Adrenal gland (tissue), 12 donors: ENCODE results near the gene CABCOCO1. TPM values are rescaled to one million over a fixed set of nuclear protein-coding genes. Genes with fewer than 3 reads are reported as not detected.
A peak's percentile ranks its signal among the peaks of the same experiment; 100 is the strongest.

Experiments
- DNase-seq, 7 donors: peaks; one replicate each; pipeline ENCODE4 v3.0.0-alpha.2; 2019 to 2020
- H3K27ac ChIP-seq, 5 donors: fragments of 200-600 bp; sonication (generic) in 4 of 5; 1 replicate in 3 of 5; 2 replicates in 2 of 5; pipeline versions ENCODE4 v1.5.1 to v1.8.0; 2016 to 2020; ENCODE audit warnings: mild to moderate bottlenecking in 1 of 5
- H3K27me3 ChIP-seq: fragments of 200-600 bp; 2 replicates; pipeline ENCODE4 v1.8.0; 2021
- H3K36me3 ChIP-seq, 2 donors: fragments of 200-600 bp; replicated peaks in 1 of 2; 1 replicate in 1 of 2; 2 replicates in 1 of 2; pipeline versions ENCODE4 v1.5.1 to v1.8.0; 2018 to 2022
- H3K4me1 ChIP-seq, 2 donors: fragments of 200-600 bp; replicated peaks in 1 of 2; 1 replicate in 1 of 2; 2 replicates in 1 of 2; pipeline versions ENCODE4 v1.5.1 to v1.8.0; 2018 to 2021
- H3K4me3 ChIP-seq, 4 donors: fragments of 200-600 bp; sonication (generic) in 3 of 4; one replicate each; pipeline ENCODE4 v1.5.1; 2016 to 2018
- H3K9me3 ChIP-seq, 3 donors: fragments of 200-600 bp; sonication (generic) in 1 of 3; replicated peaks in 1 of 3; 1 replicate in 2 of 3; 2 replicates in 1 of 3; pipeline versions ENCODE4 v1.5.1 to v1.8.0; 2016 to 2021
- CTCF ChIP-seq, 6 experiments: fragments of 450-650 bp in 4 of 6; fragments of 200-600 bp in 2 of 6; sonication (generic) in 1 of 6; IDR thresholded peaks; 1 replicate in 5 of 6; 2 replicates in 1 of 6; pipeline versions ENCODE4 v1.5.1 to v1.8.0; 2016 to 2021; ENCODE audit warnings: antibody characterized with exemption in 6 of 6, mild to moderate bottlenecking in 2 of 6, moderate library complexity in 1 of 6
- POLR2A ChIP-seq, 2 donors: fragments of 450-650 bp; IDR thresholded peaks; one replicate each; pipeline ENCODE4 v1.6.1; 2017; ENCODE audit warnings: antibody characterized with exemption in 2 of 2, mild to moderate bottlenecking in 2 of 2, moderate library complexity in 1 of 2
- WGBS, 4 donors: extraction: QIAGEN DNeasy Blood & Tissue Kit in 2 of 4; methylation state at CpG; one replicate each; pipeline versions ENCODE4 v1.1.5 to v1.1.7; 2013 to 2017; 5-methylcytosine and 5-hydroxymethylcytosine counted together
- intact Hi-C, 2 donors: fragments of 100-400 bp; cut with DNase I; formaldehyde crosslinking; loops; one replicate each; pipeline versions ENCODE4 v1.14.1 to v1.15.0; 2022 to 2023
- polyA plus RNA-seq, 3 donors: library from polyadenylated mRNA; stranded (reverse); fragments of 200-250 nt in 2 of 3; fragments of 350-450 nt in 1 of 3; fragmentation: Illumina TruSeq in 1 of 3; extraction: RNeasy Lipid Tissue Mini Kit (QIAGEN cat#74804) in 1 of 3; gene quantifications; one replicate each; pipeline ENCODE4 v1.2.3, GENCODE V29; 2013 to 2014
- total RNA-seq, 9 donors: library from RNA; depleted of rRNA in 4 of 9; stranded (reverse); fragments of >200 nt in 4 of 9; fragments of 120-200 nt in 1 of 9; fragmentation: NEBNext Ultra II Directional in 1 of 9; extraction: Animal tissue kit (Norgen Biotek cat#: 25700) in 1 of 9; gene quantifications; one replicate each; pipeline versions ENCODE4 v1.1.0 to v1.2.4, GENCODE V29; 2013 to 2023
- donor health status: healthy with polysubstance abuse.
- donor health status: Bipolar disorder and iron deficiency.
- donor health status: DM: yes; HTN: yes; CAD: no.
- donor health status: DM: no; HTN: no; CAD: no.
- donor health status: DM: no; HTN: no; CAD: no.
- donor health status: DM: yes; HTN: yes; CAD: no.

CABCOCO1 gene
- total and polyA plus RNA-seq, 12 donors: 0.36 to 2.9 (median 1.4) TPM; not detected in 6

- no peaks in the 10 kb centered on the region for H3K9me3 ChIP-seq
- no peak overlapping the region for H3K27ac ChIP-seq
- WGBS, 4 donors: 94 to 97% (median 95%) methylated on average over 2 of the region's 2 CpGs
- TF ChIP-seq POLR2A (IDR thresholded peaks at IDR 0.05): no peak
- TF ChIP-seq CTCF (IDR thresholded peaks at IDR 0.05): no peak
- H3K4me3 ChIP-seq: no peak overlapping the region
- H3K27me3 ChIP-seq: peaks cover 4% of the 10 kb centered on the region
- DNase-seq: no peak
- no peaks in the 10 kb centered on the region for H3K4me1 ChIP-seq
- intact Hi-C loops: no loop called here
- no peaks in the 10 kb centered on the region for H3K36me3 ChIP-seq
These were observed 36.5 kb upstream of the CABCOCO1 start for GRCh38 chr10:61626209-61626608.

GRCh38 chr10:61627266-61627665 lies 35.5 kb upstream of the CABCOCO1 start:
- Histone ChIP-seq H3K27ac (no peak overlapping the region), H3K27me3 (peaks cover 4% of the 10 kb centered on the region), H3K36me3 (no peaks in the 10 kb centered on the region), H3K4me1 (no peaks in the 10 kb centered on the region), H3K4me3 (no peak overlapping the region), H3K9me3 (no peaks in the 10 kb centered on the region)
- intact Hi-C loops: no loop called here
- no peak for DNase-seq
- TF ChIP-seq POLR2A (IDR thresholded peaks at IDR 0.05) (no peak), CTCF (IDR thresholded peaks at IDR 0.05) (no peak)
- 85 to 90% (median 86%) methylated on average over 5 of the region's 5 CpGs for WGBS, 4 donors

GRCh38 chr10:61628151-61628874 lies 34.4 kb upstream of the CABCOCO1 start:
- DNase-seq: no peak
- 55 to 65% (median 62%) methylated on average over 3 of the region's 3 CpGs for WGBS, 4 donors
- Histone ChIP-seq H3K9me3 (no peaks in the 10 kb centered on the region), H3K36me3 (no peaks in the 10 kb centered on the region), H3K4me3 (no peak overlapping the region), H3K4me1 (no peaks in the 10 kb centered on the region), H3K27ac (peak overlapping the region in 1 of 5 donors; percentile 57), H3K27me3 (no peaks in the 10 kb centered on the region)
- TF ChIP-seq CTCF (IDR thresholded peaks at IDR 0.05) (no peak), POLR2A (IDR thresholded peaks at IDR 0.05) (no peak)
- intact Hi-C loops: no loop called here

GRCh38 chr10:61628875-61629513 lies 33.7 kb upstream of the CABCOCO1 start:
- Histone ChIP-seq H3K27ac (peak overlapping the region in 1 of 5 donors; percentile 57), H3K36me3 (no peaks in the 10 kb centered on the region), H3K4me3 (no peak overlapping the region), H3K4me1 (no peaks in the 10 kb centered on the region), H3K9me3 (no peaks in the 10 kb centered on the region), H3K27me3 (no peaks in the 10 kb centered on the region)
- intact Hi-C loops: no loop called here
- DNase-seq: no peak
- WGBS, 4 donors: 78 to 80% (median 80%) methylated on average over 4 of the region's 4 CpGs
- TF ChIP-seq POLR2A (IDR thresholded peaks at IDR 0.05) (no peak), CTCF (IDR thresholded peaks at IDR 0.05) (no peak)
